SU-DHL-6 (cell line): ENCODE measurements around the gene ANKRD44.

Experiments used
- H2AFZ ChIP-seq: fragments of 200-600 bp; sonication (generic); 2 replicates; pipeline ENCODE4 v1.6.1; 2014; ENCODE audit warnings: low read depth, mild to moderate bottlenecking, moderate library complexity, mixed read lengths, antibody characterized with exemption, low read length; ENCODE audit not compliant: severe bottlenecking
- H3F3A ChIP-seq: fragments of 200-600 bp; shearing (Covaris generic); 2 replicates; pipeline ENCODE4 v1.6.0; 2016; ENCODE audit warnings: antibody characterized with exemption, mild to moderate bottlenecking; ENCODE audit not compliant: insufficient read depth
- H3K27ac ChIP-seq: fragments of 200-600 bp; sonication (generic); 2 replicates; pipeline ENCODE4 v1.5.1; 2016; ENCODE audit warnings: low read depth, mild to moderate bottlenecking, low read length, moderate library complexity, mixed read lengths
- H3K27me3 ChIP-seq: fragments of 200-600 bp; sonication (generic), shearing (Covaris generic); 2 replicates; pipeline ENCODE4 v1.6.0; 2014; ENCODE audit warnings: mild to moderate bottlenecking, low read length
- H3K36me3 ChIP-seq: fragments of 200-600 bp; sonication (generic); 2 replicates; pipeline ENCODE4 v1.6.1; 2014; ENCODE audit warnings: mild to moderate bottlenecking, low read length, mixed read lengths
- H3K4me2 ChIP-seq: fragments of 300-600, 200-600 bp; shearing (Covaris generic), sonication (generic); 2 replicates; pipeline ENCODE4 v1.6.0; 2014; ENCODE audit warnings: low read length, low read depth, mild to moderate bottlenecking; ENCODE audit not compliant: poor library complexity, severe bottlenecking
- H3K4me3 ChIP-seq: fragments of 200-600 bp; sonication (generic); 2 replicates; pipeline ENCODE4 v1.5.1; 2014; ENCODE audit warnings: antibody characterized with exemption, low read length, mild to moderate bottlenecking, mixed read lengths; ENCODE audit not compliant: insufficient read depth, poor library complexity, severe bottlenecking
- H3K79me2 ChIP-seq: fragments of 200-600 bp; sonication (generic); 2 replicates; pipeline ENCODE4 v1.6.1; 2014; ENCODE audit warnings: mild to moderate bottlenecking, low read length, moderate library complexity; ENCODE audit not compliant: insufficient read depth
- H3K9ac ChIP-seq: fragments of 200-600 bp; sonication (generic); 2 replicates; pipeline ENCODE4 v1.7.0; 2014; ENCODE audit warnings: mild to moderate bottlenecking, low read length
- H3K9me2 ChIP-seq: fragments of 200-600 bp; sonication (generic); replicated peaks from 2 replicates; pipeline ENCODE4 v1.6.1; 2014; ENCODE audit warnings: low read length; ENCODE audit not compliant: insufficient read depth
- H3K9me3 ChIP-seq: fragments of 200-600 bp; sonication (generic); 2 replicates; pipeline ENCODE4 v1.6.1; 2014; ENCODE audit warnings: low read length, mixed read lengths; ENCODE audit not compliant: insufficient read depth
- H4K20me1 ChIP-seq: fragments of 200-600 bp; sonication (generic); 2 replicates; pipeline ENCODE4 v1.6.1; 2014; ENCODE audit warnings: low read depth, mild to moderate bottlenecking, antibody characterized with exemption, low read length, moderate library complexity, mixed read lengths
- EZH2phosphoT487 ChIP-seq: fragments of 200-600 bp; sonication (generic), shearing (Covaris generic); conservative IDR thresholded peaks from 2 replicates; pipeline ENCODE4 v1.6.1; 2018; ENCODE audit warnings: mild to moderate bottlenecking, antibody characterized with exemption, low read length, moderate library complexity, mixed read lengths
- TF ChIP-seq, protein P1 (sequence below): fragments of 200-600 bp; sonication (generic); IDR thresholded peaks from one replicate; pipeline ENCODE4 v1.5.1; 2017; ENCODE audit warnings: antibody characterized with exemption, mild to moderate bottlenecking, low read length, moderate library complexity; ENCODE audit not compliant: insufficient read depth, poor library complexity, severe bottlenecking

The ANKRD44 gene

DNA sequence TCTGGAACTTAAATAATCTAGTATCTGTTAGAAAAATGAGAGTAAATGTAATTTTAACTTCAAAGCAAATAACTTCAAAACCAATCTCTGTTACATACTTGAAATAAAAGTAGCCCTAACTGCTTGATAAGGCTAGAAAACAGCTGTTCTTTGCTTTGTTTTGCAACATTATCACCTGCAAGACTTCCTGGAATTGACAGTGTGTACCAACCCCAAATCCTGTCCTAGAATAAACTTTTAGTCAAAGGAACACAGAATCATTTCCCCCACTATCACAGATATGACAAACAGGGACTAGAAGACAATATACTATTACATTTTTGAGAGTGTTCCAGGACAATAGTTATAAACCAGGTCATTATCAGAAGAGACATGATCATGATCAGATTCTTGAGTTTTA is 278.8 kb downstream of the ANKRD44 start:
- Histone ChIP-seq H3K36me3 (no peaks in the 10 kb centered on the region; the same call in 1 of the 2 replicates), H3K9ac (no peak overlapping the region), H3K79me2 (no peaks in the 10 kb centered on the region), H3K27me3 (no peaks in the 10 kb centered on the region), H3K9me3 (no peaks in the 10 kb centered on the region), H3K9me2 (no peaks in the 10 kb centered on the region), H3K4me2 (no peak overlapping the region), H2AFZ (no peak overlapping the region), H3K27ac (no peak overlapping the region), H3K4me3 (no peak overlapping the region), H4K20me1 (no peaks in the 10 kb centered on the region), H3F3A (no peaks in the 10 kb centered on the region)
- TF ChIP-seq EZH2phosphoT487, result no peak
- TF ChIP-seq, protein P1, sequence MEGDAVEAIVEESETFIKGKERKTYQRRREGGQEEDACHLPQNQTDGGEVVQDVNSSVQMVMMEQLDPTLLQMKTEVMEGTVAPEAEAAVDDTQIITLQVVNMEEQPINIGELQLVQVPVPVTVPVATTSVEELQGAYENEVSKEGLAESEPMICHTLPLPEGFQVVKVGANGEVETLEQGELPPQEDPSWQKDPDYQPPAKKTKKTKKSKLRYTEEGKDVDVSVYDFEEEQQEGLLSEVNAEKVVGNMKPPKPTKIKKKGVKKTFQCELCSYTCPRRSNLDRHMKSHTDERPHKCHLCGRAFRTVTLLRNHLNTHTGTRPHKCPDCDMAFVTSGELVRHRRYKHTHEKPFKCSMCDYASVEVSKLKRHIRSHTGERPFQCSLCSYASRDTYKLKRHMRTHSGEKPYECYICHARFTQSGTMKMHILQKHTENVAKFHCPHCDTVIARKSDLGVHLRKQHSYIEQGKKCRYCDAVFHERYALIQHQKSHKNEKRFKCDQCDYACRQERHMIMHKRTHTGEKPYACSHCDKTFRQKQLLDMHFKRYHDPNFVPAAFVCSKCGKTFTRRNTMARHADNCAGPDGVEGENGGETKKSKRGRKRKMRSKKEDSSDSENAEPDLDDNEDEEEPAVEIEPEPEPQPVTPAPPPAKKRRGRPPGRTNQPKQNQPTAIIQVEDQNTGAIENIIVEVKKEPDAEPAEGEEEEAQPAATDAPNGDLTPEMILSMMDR, result no peak

DNA sequence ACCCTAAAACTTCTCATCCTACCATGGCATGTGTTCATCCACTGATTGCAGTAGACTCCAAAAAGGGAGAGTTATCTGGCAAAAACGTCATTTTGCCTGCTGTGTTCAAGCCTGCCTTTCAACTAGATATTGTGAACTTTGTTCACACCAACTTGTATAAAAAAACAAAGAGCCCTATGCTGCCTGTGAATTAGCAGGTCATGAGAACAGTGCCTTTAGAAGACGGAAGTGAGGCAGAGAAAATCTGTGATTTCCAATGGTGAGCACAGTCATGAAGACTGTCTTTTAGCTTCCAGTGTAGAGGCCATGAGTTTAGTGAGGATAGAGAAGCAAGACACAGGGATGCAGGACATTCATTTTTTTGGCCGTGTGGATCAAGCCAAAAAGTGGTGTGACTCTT is 280.5 kb downstream of the ANKRD44 start:
- no peaks in the 10 kb centered on the region for H3K27me3 ChIP-seq
- TF ChIP-seq, protein P1, result no peak
- H4K20me1 ChIP-seq, result no peaks in the 10 kb centered on the region
- H3K36me3 ChIP-seq, result no peaks in the 10 kb centered on the region; the same call in 1 of the 2 replicates
- no peak overlapping the region for H3K4me3 ChIP-seq
- no peak overlapping the region for H2AFZ ChIP-seq
- H3K9me2 ChIP-seq, result no peaks in the 10 kb centered on the region
- no peak overlapping the region for H3K27ac ChIP-seq
- H3K9me3 ChIP-seq, result no peaks in the 10 kb centered on the region
- no peaks in the 10 kb centered on the region for H3F3A ChIP-seq
- no peak overlapping the region for H3K9ac ChIP-seq
- H3K4me2 ChIP-seq, result no peak overlapping the region
- H3K79me2 ChIP-seq, result no peaks in the 10 kb centered on the region

DNA sequence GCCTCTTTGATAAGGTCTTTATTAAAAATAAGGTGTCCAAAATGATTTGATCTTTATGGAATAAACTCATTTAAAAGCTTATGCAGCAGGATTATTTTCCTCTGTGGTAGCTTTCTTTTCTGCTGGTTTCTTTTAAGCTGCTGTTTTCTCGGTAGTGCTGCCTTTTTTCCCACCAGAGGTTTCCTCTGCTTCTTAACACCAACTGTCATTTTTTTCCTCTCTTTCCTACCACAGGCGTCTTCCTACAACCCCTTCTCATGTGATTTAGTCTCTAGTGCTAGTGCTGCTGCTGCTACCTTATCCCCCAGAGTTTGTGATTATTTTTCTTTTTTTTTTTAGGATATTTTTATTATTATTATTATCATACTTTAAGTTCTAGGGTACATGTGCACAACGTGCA is 281.9 kb downstream of the ANKRD44 start:
- Histone ChIP-seq H3K36me3 (peaks cover under 1% of the 10 kb centered on the region; the same call in 1 of the 2 replicates), H3K9ac (no peak overlapping the region), H4K20me1 (no peaks in the 10 kb centered on the region), H3K79me2 (no peaks in the 10 kb centered on the region), H3K27ac (no peak overlapping the region), H3K9me3 (no peaks in the 10 kb centered on the region), H3K9me2 (no peaks in the 10 kb centered on the region), H3K27me3 (no peaks in the 10 kb centered on the region), H3K4me3 (no peak overlapping the region), H3F3A (no peaks in the 10 kb centered on the region), H2AFZ (no peak overlapping the region), H3K4me2 (no peak overlapping the region)
- TF ChIP-seq, protein P1, result no peak
- no peak for TF ChIP-seq EZH2phosphoT487

DNA sequence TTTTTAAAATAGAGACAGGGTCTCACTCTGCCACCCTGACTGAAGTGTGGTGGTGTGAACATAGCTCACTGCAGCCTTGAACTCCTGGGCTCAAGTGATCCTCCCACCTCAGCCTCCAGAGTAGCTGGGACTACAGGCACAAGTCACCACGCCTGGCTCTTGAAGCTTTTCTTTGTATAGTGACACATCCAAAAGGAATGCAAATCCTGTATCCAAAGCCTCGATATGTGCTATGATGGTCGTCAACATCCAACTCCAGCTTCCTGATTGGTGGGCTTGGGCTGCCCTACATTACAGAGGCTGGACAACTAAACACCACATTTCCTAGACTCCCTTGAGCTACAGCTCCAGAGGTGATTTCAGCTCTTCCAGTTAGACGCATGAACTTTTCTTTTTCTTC is 282.4 kb downstream of the ANKRD44 start:
- H3K4me2 ChIP-seq, result no peak overlapping the region
- no peak overlapping the region for H2AFZ ChIP-seq

More for the DNA sequence above, 282.4 kb downstream of the ANKRD44 start:
- H3K79me2 ChIP-seq, result no peaks in the 10 kb centered on the region
- H3K27me3 ChIP-seq, result no peaks in the 10 kb centered on the region
- TF ChIP-seq, protein P1, result no peak
- no peak overlapping the region for H3K9ac ChIP-seq
- no peaks in the 10 kb centered on the region for H3K9me2 ChIP-seq
- no peak overlapping the region for H3K27ac ChIP-seq
- H3F3A ChIP-seq, result no peaks in the 10 kb centered on the region
- H3K4me3 ChIP-seq, result no peak overlapping the region
- no peaks in the 10 kb centered on the region for H3K9me3 ChIP-seq
- no peaks in the 10 kb centered on the region for H4K20me1 ChIP-seq
- H3K36me3 ChIP-seq, result peaks cover 4% of the 10 kb centered on the region; the same call in 1 of the 2 replicates
